HepG2 (cell line): ENCODE results near the gene SHE. TPM values are rescaled to one million over a fixed set of nuclear protein-coding genes. Genes with fewer than 3 reads are reported as not detected.

ENCODE experiments used
- BRCA1 ChIP-seq: sonication (generic); formaldehyde crosslinking; IDR thresholded peaks from 2 replicates; pipeline ENCODE4 v1.4.0; 2020; ENCODE audit warnings: missing genetic modification reagents
- EEA1 ChIP-seq: sonication (generic); formaldehyde crosslinking; IDR thresholded peaks from 2 replicates; pipeline ENCODE4 v1.5.1; 2020; ENCODE audit warnings: mild to moderate bottlenecking, missing genetic modification reagents, borderline replicate concordance
- NPAS2 ChIP-seq: sonication (generic); formaldehyde crosslinking; IDR thresholded peaks from 2 replicates; pipeline ENCODE4 v1.8.0; 2022; ENCODE audit warnings: mild to moderate bottlenecking, missing genetic modification reagents, borderline replicate concordance
- STAG1 ChIP-seq: sonication (generic); formaldehyde crosslinking; IDR thresholded peaks from 2 replicates; pipeline ENCODE4 v1.4.0; 2020; ENCODE audit warnings: missing genetic modification reagents
- ZNF670 ChIP-seq: sonication (generic); formaldehyde crosslinking; IDR thresholded peaks from 2 replicates; pipeline ENCODE4 v1.8.0; 2022; ENCODE audit warnings: mild to moderate bottlenecking, missing genetic modification reagents, borderline replicate concordance
- ZSCAN9 ChIP-seq: IDR thresholded peaks from 2 replicates; pipeline ENCODE4 v1.6.1; 2016; ENCODE audit warnings: borderline replicate concordance
- polyA plus RNA-seq, 8 experiments: library from polyadenylated mRNA; depleted of rRNA in 3 of 8; stranded (reverse) in 7 of 8; unstranded in 1 of 8; fragments of >200 nt; fragmentation: Illumina TruSeq in 4 of 8; extraction: Trizol in 4 of 8; gene quantifications; 2 replicates each; pipeline versions ENCODE4 v1.2.1 to v1.2.3, GENCODE V29; 2011 to 2016; ENCODE audit warnings: low read depth in 4 of 8, missing spikeins in 1 of 8, mixed read lengths in 1 of 8; ENCODE audit not compliant: insufficient read depth in 1 of 8
- total RNA-seq, 5 experiments: library from RNA; depleted of rRNA; stranded (reverse); fragments of >200 nt; fragmentation: Illumina TruSeq; extraction: Trizol; gene quantifications; 2 replicates each; pipeline ENCODE4 v1.2.3, GENCODE V29; 2016; ENCODE audit warnings: low read depth in 1 of 5
- TF ChIP-seq, protein P1 (sequence below): sonication (generic); formaldehyde crosslinking; IDR thresholded peaks from 2 replicates; pipeline ENCODE4 v1.5.0; 2020; ENCODE audit warnings: mild to moderate bottlenecking, low read depth, missing genetic modification reagents, borderline replicate concordance
- TF ChIP-seq, protein P2 (sequence below): sonication (generic); formaldehyde crosslinking; IDR thresholded peaks from 2 replicates; pipeline ENCODE4 v1.8.0; 2022; ENCODE audit warnings: missing genetic modification reagents, mild to moderate bottlenecking, inconsistent platforms, borderline replicate concordance
- TF ChIP-seq, protein P3 (sequence below): sonication (generic); formaldehyde crosslinking; conservative IDR thresholded peaks from 2 replicates; pipeline ENCODE4 v1.4.0; 2020; ENCODE audit warnings: mild to moderate bottlenecking, missing genetic modification reagents, moderate library complexity
- TF ChIP-seq, protein P4 (sequence below): sonication (generic); formaldehyde crosslinking; IDR thresholded peaks from 2 replicates; pipeline ENCODE4 v1.4.0; 2020; ENCODE audit warnings: mild to moderate bottlenecking, low read depth, missing genetic modification reagents
- TF ChIP-seq, protein P5 (sequence below): sonication (generic); formaldehyde crosslinking; IDR thresholded peaks from 2 replicates; pipeline ENCODE4 v1.8.1; 2023; ENCODE audit warnings: mild to moderate bottlenecking, inconsistent platforms, moderate library complexity, missing genetic modification reagents, borderline replicate concordance
- TF ChIP-seq, protein P6 (sequence below): sonication (generic); formaldehyde crosslinking; IDR thresholded peaks from 2 replicates; pipeline ENCODE4 v1.8.0; 2022; ENCODE audit warnings: low read depth, missing genetic modification reagents
- TF ChIP-seq, protein P7 (sequence below): IDR thresholded peaks from 2 replicates; pipeline ENCODE4 v1.6.1; 2016; ENCODE audit warnings: low read depth, missing genetic modification reagents, missing compliant biosample characterization

The SHE gene
- total and polyA plus RNA-seq, 2 of the 13 experiments (the other 11 are each of a cell fraction or from before 2014, with no cell fraction given), result not detected

DNA sequence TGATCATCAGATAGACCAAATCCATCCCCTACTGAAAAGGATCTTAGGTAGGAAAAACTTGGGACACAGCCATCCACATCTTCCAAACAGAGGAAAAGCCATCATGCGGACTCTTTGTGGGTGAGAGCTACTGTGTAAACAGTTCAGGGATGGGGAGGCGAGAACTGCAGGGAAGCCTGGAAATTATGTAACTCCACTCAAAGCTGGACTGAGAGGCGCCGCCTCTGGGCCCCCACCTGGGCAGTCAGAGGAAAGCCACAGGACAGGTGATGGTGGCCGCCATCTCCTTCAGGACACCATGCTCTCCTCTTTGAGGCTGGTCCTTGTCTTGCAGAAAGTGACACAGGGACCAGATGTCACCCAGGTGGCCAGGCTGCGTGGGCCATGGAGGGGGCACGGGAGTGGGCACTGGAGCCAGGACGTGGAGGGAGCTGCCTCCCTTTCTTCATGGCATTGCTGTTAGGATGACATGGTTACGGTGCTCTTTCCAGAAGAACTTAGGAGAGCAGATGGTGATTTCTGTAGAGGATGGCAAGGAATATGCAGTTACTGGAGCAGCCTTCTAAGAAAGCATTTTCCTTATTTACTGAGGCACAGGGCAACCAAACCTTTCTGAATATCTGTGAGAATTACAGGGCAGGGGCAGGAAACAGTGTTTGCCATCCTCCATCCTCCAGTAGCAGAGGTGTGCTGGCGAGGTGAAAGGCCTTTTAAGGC, 32.2 kb downstream of the SHE start (continued):
- TF ChIP-seq NPAS2 (CRISPR knock-in tag) (no peak), BRCA1 (CRISPR knock-in tag) (no peak), STAG1 (CRISPR knock-in tag) (peak; percentile 41), EEA1 (CRISPR knock-in tag) (no peak), ZSCAN9 (no peak), ZNF670 (CRISPR knock-in tag) (no peak)
- TF ChIP-seq, protein P1, sequence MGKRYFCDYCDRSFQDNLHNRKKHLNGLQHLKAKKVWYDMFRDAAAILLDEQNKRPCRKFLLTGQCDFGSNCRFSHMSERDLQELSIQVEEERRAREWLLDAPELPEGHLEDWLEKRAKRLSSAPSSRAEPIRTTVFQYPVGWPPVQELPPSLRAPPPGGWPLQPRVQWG, result no peak
- TF ChIP-seq, protein P2, sequence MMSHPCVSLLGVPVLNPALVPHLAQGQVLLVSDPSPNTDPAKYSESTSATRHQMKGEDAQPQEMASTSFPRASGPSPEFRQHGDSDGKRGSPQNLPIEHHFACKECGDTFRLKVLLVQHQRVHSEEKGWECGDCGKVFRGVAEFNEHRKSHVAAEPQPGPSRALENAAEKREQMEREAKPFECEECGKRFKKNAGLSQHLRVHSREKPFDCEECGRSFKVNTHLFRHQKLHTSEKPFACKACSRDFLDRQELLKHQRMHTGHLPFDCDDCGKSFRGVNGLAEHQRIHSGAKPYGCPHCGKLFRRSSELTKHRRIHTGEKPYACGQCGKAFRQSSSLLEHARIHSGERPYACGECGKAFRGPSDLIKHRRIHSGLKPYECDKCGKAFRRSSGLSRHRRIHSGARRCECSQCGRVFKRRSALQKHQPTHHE, result no peak
- TF ChIP-seq, protein P3, sequence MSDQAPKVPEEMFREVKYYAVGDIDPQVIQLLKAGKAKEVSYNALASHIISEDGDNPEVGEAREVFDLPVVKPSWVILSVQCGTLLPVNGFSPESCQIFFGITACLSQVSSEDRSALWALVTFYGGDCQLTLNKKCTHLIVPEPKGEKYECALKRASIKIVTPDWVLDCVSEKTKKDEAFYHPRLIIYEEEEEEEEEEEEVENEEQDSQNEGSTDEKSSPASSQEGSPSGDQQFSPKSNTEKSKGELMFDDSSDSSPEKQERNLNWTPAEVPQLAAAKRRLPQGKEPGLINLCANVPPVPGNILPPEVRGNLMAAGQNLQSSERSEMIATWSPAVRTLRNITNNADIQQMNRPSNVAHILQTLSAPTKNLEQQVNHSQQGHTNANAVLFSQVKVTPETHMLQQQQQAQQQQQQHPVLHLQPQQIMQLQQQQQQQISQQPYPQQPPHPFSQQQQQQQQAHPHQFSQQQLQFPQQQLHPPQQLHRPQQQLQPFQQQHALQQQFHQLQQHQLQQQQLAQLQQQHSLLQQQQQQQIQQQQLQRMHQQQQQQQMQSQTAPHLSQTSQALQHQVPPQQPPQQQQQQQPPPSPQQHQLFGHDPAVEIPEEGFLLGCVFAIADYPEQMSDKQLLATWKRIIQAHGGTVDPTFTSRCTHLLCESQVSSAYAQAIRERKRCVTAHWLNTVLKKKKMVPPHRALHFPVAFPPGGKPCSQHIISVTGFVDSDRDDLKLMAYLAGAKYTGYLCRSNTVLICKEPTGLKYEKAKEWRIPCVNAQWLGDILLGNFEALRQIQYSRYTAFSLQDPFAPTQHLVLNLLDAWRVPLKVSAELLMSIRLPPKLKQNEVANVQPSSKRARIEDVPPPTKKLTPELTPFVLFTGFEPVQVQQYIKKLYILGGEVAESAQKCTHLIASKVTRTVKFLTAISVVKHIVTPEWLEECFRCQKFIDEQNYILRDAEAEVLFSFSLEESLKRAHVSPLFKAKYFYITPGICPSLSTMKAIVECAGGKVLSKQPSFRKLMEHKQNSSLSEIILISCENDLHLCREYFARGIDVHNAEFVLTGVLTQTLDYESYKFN, result 0 out of 2 replicates have a peak, but pooled peaks have one; percentile 35
- TF ChIP-seq, protein P4, sequence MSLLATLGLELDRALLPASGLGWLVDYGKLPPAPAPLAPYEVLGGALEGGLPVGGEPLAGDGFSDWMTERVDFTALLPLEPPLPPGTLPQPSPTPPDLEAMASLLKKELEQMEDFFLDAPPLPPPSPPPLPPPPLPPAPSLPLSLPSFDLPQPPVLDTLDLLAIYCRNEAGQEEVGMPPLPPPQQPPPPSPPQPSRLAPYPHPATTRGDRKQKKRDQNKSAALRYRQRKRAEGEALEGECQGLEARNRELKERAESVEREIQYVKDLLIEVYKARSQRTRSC (CRISPR knock-in tag), result no peak
- TF ChIP-seq, protein P5, sequence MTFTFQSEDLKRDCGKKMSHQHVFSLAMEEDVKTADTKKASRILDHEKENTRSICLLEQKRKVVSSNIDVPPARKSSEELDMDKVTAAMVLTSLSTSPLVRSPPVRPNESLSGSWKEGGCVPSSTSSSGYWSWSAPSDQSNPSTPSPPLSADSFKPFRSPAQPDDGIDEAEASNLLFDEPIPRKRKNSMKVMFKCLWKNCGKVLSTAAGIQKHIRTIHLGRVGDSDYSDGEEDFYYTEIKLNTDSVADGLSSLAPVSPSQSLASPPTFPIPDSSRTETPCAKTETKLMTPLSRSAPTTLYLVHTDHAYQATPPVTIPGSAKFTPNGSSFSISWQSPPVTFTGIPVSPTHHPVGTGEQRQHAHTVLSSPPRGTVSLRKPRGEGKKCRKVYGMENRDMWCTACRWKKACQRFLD, result no peak
- TF ChIP-seq, protein P6, sequence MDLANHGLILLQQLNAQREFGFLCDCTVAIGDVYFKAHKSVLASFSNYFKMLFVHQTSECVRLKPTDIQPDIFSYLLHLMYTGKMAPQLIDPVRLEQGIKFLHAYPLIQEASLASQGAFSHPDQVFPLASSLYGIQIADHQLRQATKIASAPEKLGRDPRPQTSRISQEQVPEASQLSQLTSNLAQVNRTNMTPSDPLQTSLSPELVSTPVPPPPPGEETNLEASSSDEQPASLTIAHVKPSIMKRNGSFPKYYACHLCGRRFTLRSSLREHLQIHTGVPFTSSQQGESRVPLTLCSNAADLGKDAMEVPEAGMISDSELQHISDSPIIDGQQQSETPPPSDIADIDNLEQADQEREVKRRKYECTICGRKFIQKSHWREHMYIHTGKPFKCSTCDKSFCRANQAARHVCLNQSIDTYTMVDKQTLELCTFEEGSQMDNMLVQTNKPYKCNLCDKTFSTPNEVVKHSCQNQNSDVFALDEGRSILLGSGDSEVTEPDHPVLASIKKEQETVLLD (CRISPR knock-in tag), result no peak
- TF ChIP-seq, protein P7, sequence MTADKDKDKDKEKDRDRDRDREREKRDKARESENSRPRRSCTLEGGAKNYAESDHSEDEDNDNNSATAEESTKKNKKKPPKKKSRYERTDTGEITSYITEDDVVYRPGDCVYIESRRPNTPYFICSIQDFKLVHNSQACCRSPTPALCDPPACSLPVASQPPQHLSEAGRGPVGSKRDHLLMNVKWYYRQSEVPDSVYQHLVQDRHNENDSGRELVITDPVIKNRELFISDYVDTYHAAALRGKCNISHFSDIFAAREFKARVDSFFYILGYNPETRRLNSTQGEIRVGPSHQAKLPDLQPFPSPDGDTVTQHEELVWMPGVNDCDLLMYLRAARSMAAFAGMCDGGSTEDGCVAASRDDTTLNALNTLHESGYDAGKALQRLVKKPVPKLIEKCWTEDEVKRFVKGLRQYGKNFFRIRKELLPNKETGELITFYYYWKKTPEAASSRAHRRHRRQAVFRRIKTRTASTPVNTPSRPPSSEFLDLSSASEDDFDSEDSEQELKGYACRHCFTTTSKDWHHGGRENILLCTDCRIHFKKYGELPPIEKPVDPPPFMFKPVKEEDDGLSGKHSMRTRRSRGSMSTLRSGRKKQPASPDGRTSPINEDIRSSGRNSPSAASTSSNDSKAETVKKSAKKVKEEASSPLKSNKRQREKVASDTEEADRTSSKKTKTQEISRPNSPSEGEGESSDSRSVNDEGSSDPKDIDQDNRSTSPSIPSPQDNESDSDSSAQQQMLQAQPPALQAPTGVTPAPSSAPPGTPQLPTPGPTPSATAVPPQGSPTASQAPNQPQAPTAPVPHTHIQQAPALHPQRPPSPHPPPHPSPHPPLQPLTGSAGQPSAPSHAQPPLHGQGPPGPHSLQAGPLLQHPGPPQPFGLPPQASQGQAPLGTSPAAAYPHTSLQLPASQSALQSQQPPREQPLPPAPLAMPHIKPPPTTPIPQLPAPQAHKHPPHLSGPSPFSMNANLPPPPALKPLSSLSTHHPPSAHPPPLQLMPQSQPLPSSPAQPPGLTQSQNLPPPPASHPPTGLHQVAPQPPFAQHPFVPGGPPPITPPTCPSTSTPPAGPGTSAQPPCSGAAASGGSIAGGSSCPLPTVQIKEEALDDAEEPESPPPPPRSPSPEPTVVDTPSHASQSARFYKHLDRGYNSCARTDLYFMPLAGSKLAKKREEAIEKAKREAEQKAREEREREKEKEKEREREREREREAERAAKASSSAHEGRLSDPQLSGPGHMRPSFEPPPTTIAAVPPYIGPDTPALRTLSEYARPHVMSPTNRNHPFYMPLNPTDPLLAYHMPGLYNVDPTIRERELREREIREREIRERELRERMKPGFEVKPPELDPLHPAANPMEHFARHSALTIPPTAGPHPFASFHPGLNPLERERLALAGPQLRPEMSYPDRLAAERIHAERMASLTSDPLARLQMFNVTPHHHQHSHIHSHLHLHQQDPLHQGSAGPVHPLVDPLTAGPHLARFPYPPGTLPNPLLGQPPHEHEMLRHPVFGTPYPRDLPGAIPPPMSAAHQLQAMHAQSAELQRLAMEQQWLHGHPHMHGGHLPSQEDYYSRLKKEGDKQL (CRISPR knock-in tag), result no peak
